HEK293 (cell line): ENCODE measurements around the gene MCRIP2.

Source experiments
- CTCF ChIA-PET: fragments of 350-600 bp; formaldehyde crosslinking; extraction: SDS; loops from one replicate; lab custom pipeline; 2021; ENCODE audit warnings: antibody characterized with exemption; lab: Yijun Ruan, JAX
- POLR2A ChIA-PET: fragments of 300-600 bp; formaldehyde crosslinking; extraction: SDS; loops from one replicate; lab custom pipeline; 2020; ENCODE audit warnings: antibody characterized with exemption, inconsistent platforms; lab: Yijun Ruan, JAX
- H3K27ac ChIP-seq: fragments of 200-500 bp; sonication (Bioruptor generic); 2 replicates; pipeline ENCODE4 v1.5.1; 2014; ENCODE audit warnings: low read depth, low read length, control low read depth, inconsistent platforms; ENCODE audit errors: extremely low read depth
- H3K36me3 ChIP-seq, 2 experiments: fragments of 200-500 bp in 1 of 2; sonication (Bioruptor generic) in 1 of 2; 1 replicate in 1 of 2; 2 replicates in 1 of 2; pipeline ENCODE4 v1.5.1; 2014 to 2017; ENCODE audit warnings: inconsistent platforms in 2 of 2, low read length in 2 of 2; ENCODE audit not compliant: control insufficient read depth in 2 of 2, insufficient read depth in 1 of 2
- H3K4me1 ChIP-seq: fragments of 200-500 bp; sonication (Bioruptor generic); 2 replicates; pipeline ENCODE4 v1.5.1; 2014; ENCODE audit warnings: mild to moderate bottlenecking, low read length, inconsistent platforms; ENCODE audit not compliant: control insufficient read depth, insufficient read depth
- H3K4me3 ChIP-seq: 2 replicates; pipeline ENCODE4 v1.5.1; 2011; ENCODE audit warnings: low read depth, mild to moderate bottlenecking, control low read depth, low read length, moderate library complexity
- H3K9me3 ChIP-seq: fragments of 200-500 bp; sonication (Bioruptor generic); 2 replicates; pipeline ENCODE4 v1.5.1; 2014; ENCODE audit warnings: low read depth, low read length, inconsistent platforms; ENCODE audit not compliant: control insufficient read depth, insufficient read depth
- EGR2 ChIP-seq: fragments of 450-650 bp; formaldehyde crosslinking; IDR thresholded peaks from 2 replicates; pipeline ENCODE4 v1.5.1; 2016; ENCODE audit warnings: low read depth, missing biosample characterization, missing genetic modification characterization
- YY1 ChIP-seq: fragments of 450-650 bp; formaldehyde crosslinking; IDR thresholded peaks from 2 replicates; pipeline ENCODE4 v1.5.1; 2018; ENCODE audit warnings: missing biosample characterization, missing genetic modification characterization
- ZFHX2 ChIP-seq: fragments of 450-650 bp; formaldehyde crosslinking; conservative IDR thresholded peaks from 2 replicates; pipeline ENCODE4 v1.5.1; 2016; ENCODE audit warnings: missing biosample characterization, missing genetic modification characterization
- ZNF112 ChIP-seq: fragments of 450-650 bp; formaldehyde crosslinking; IDR thresholded peaks from 2 replicates; pipeline ENCODE4 v1.5.0; 2017; ENCODE audit warnings: missing biosample characterization, missing genetic modification characterization
- ZNF202 ChIP-seq: fragments of 450-650 bp; formaldehyde crosslinking; IDR thresholded peaks from 2 replicates; pipeline ENCODE4 v1.5.1; 2016; ENCODE audit warnings: missing biosample characterization, missing genetic modification characterization, borderline replicate concordance
- ZNF473 ChIP-seq: fragments of 450-650 bp; formaldehyde crosslinking; IDR thresholded peaks from 2 replicates; pipeline ENCODE4 v1.5.1; 2017; ENCODE audit warnings: missing biosample characterization, missing genetic modification characterization
- ZNF600 ChIP-seq: fragments of 450-650 bp; formaldehyde crosslinking; IDR thresholded peaks from 2 replicates; pipeline ENCODE4 v1.5.1; 2016; ENCODE audit warnings: missing biosample characterization, missing genetic modification characterization
- TF ChIP-seq, protein P1 (sequence below): fragments of 450-650 bp; formaldehyde crosslinking; IDR thresholded peaks from 2 replicates; pipeline ENCODE4 v1.5.1; 2016; ENCODE audit warnings: missing biosample characterization, missing genetic modification characterization
- TF ChIP-seq, protein P2 (sequence below): fragments of 450-650 bp; formaldehyde crosslinking; conservative IDR thresholded peaks from 2 replicates; pipeline ENCODE4 v1.5.1; 2016; ENCODE audit warnings: low read depth, missing biosample characterization, missing genetic modification characterization
- TF ChIP-seq, protein P3 (sequence below): fragments of 450-650 bp; formaldehyde crosslinking; IDR thresholded peaks from 2 replicates; pipeline ENCODE4 v1.5.1; 2016; ENCODE audit warnings: missing biosample characterization, missing genetic modification characterization
- TF ChIP-seq, protein P4 (sequence below): fragments of 450-650 bp; formaldehyde crosslinking; IDR thresholded peaks from 2 replicates; pipeline ENCODE4 v1.5.1; 2017; ENCODE audit warnings: missing biosample characterization, missing genetic modification characterization

MCRIP2 gene

DNA sequence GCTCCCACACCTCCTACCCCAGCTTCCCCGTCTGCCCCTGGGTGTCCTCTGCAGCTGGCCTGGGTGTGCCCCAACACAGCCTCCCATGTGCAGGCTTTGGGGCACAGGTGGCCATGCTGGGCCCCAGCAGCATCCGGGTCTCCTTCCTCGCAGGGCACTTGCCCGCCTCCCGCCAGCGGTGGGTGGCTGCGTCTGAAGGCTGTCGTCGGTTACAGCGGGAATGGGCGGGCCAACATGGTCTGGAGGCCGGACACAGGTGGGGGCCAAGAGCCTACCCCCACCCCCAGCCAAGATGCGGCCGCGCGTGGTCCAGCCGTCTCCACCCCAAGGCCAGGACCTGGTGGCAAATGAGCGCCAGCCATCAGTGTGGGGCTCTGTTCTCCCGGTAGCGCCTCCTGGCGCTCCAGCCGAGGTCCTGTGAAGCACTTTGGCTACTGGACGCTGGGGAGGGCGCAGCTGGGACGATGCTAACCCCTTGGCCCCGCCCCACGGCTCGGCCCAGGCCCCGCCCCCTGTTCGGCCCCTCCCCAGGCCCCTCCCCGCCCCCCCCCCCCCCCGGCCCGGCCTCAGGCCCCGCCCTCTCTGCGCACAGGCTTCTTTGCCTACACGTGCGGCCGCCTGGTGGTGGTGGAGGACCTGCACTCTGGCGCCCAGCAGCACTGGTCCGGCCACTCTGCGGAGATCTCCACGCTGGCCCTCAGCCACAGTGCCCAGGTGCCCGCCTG is 19.0 kb downstream of the MCRIP2 start (continued):
- TF ChIP-seq, protein P1, sequence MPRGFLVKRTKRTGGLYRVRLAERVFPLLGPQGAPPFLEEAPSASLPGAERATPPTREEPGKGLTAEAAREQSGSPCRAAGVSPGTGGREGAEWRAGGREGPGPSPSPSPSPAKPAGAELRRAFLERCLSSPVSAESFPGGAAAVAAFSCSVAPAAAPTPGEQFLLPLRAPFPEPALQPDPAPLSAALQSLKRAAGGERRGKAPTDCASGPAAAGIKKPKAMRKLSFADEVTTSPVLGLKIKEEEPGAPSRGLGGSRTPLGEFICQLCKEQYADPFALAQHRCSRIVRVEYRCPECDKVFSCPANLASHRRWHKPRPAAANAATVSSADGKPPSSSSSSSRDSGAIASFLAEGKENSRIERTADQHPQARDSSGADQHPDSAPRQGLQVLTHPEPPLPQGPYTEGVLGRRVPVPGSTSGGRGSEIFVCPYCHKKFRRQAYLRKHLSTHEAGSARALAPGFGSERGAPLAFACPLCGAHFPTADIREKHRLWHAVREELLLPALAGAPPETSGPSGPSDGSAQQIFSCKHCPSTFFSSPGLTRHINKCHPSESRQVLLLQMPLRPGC (tag by site-specific recombination): no peak
- TF ChIP-seq, protein P2, sequence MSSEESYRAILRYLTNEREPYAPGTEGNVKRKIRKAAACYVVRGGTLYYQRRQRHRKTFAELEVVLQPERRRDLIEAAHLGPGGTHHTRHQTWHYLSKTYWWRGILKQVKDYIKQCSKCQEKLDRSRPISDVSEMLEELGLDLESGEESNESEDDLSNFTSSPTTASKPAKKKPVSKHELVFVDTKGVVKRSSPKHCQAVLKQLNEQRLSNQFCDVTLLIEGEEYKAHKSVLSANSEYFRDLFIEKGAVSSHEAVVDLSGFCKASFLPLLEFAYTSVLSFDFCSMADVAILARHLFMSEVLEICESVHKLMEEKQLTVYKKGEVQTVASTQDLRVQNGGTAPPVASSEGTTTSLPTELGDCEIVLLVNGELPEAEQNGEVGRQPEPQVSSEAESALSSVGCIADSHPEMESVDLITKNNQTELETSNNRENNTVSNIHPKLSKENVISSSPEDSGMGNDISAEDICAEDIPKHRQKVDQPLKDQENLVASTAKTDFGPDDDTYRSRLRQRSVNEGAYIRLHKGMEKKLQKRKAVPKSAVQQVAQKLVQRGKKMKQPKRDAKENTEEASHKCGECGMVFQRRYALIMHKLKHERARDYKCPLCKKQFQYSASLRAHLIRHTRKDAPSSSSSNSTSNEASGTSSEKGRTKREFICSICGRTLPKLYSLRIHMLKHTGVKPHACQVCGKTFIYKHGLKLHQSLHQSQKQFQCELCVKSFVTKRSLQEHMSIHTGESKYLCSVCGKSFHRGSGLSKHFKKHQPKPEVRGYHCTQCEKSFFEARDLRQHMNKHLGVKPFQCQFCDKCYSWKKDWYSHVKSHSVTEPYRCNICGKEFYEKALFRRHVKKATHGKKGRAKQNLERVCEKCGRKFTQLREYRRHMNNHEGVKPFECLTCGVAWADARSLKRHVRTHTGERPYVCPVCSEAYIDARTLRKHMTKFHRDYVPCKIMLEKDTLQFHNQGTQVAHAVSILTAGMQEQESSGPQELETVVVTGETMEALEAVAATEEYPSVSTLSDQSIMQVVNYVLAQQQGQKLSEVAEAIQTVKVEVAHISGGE (tag by site-specific recombination): no peak
- TF ChIP-seq, protein P3, sequence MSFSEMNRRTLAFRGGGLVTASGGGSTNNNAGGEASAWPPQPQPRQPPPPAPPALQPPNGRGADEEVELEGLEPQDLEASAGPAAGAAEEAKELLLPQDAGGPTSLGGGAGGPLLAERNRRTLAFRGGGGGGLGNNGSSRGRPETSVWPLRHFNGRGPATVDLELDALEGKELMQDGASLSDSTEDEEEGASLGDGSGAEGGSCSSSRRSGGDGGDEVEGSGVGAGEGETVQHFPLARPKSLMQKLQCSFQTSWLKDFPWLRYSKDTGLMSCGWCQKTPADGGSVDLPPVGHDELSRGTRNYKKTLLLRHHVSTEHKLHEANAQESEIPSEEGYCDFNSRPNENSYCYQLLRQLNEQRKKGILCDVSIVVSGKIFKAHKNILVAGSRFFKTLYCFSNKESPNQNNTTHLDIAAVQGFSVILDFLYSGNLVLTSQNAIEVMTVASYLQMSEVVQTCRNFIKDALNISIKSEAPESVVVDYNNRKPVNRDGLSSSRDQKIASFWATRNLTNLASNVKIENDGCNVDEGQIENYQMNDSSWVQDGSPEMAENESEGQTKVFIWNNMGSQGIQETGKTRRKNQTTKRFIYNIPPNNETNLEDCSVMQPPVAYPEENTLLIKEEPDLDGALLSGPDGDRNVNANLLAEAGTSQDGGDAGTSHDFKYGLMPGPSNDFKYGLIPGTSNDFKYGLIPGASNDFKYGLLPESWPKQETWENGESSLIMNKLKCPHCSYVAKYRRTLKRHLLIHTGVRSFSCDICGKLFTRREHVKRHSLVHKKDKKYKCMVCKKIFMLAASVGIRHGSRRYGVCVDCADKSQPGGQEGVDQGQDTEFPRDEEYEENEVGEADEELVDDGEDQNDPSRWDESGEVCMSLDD: peak; percentile 2; the same call in 1 of the 2 replicates

DNA sequence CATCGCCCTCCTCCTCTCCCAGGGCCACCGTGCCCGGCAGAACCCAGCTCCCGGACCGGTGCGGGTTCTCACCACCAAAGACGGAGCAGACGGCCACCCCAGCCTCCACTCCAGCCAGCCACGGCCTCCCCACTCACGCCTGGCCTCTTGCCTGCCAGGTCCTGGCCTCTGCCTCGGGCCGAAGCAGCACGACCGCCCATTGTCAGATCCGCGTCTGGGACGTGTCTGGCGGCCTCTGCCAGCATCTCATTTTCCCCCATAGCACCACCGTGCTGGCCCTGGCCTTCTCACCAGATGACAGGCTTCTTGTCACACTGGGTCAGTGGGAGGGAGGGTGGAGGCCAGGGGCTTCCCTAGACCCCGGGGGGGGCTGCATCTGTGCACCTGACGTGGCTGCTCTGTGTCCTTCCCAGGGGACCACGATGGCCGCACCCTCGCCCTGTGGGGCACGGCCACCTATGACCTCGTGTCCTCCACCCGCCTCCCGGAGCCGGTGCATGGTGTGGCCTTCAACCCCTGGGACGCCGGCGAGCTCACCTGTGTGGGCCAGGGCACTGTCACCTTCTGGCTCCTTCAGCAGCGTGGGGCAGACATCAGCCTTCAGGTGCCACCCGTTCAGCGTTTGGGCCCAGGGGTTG is 19.7 kb downstream of the MCRIP2 start:
- TF ChIP-seq ZNF600 (tag by site-specific recombination): peak; percentile 42; the same call in 1 of the 2 replicates
- TF ChIP-seq ZNF473 (tag by site-specific recombination): no peak
- Histone ChIP-seq H3K4me1 (peaks cover 3% of the 10 kb centered on the region; the same call in 1 of the 2 replicates), H3K4me3 (no peak overlapping the region), H3K27ac (no peak overlapping the region), H3K9me3 (no peaks in the 10 kb centered on the region), H3K36me3 (peaks cover 0 to 57% of the 10 kb centered on the region in 2 experiments; a peak in 2 of 3 replicates)
- CTCF ChIA-PET: interaction anchor here (0.5 to 0.9 kb wide), 2 partner anchors 12 to 759 kb away, joined by 3 to 4 read pairs; partner anchors contain the start of gene WDR90
- POLR2A ChIA-PET: interaction anchor here (1.2 kb wide), 1 partner anchor 14 kb away, joined by 4 read pairs; the partner anchor contains the start of gene RHBDL1

DNA sequence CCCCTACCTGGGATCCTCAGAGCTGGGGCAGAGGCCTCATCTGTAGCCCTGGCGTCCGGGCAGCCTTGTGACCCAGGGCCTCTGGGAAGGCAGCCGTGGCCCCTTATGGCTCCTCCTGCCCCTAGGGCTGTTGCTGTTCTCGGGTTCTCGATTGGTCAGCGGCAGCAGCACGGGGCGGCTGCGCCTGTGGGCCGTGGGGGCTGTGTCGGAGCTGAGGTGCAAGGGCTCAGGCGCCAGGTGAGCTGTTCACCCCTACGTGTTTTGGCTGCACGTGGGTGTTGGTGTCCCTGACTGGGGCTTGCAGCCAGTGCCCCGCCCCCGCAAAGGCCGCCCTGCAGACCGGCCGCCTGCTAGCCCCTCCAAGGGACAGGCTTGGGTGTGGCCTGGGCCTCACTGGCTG is 20.5 kb downstream of the MCRIP2 start:
- Histone ChIP-seq H3K4me1 (peaks cover 3% of the 10 kb centered on the region; the same call in 1 of the 2 replicates), H3K36me3 (peaks cover 0 to 56% of the 10 kb centered on the region in 2 experiments; a peak in 2 of 3 replicates), H3K4me3 (no peak overlapping the region), H3K27ac (no peak overlapping the region), H3K9me3 (no peaks in the 10 kb centered on the region)
- TF ChIP-seq, protein P4, sequence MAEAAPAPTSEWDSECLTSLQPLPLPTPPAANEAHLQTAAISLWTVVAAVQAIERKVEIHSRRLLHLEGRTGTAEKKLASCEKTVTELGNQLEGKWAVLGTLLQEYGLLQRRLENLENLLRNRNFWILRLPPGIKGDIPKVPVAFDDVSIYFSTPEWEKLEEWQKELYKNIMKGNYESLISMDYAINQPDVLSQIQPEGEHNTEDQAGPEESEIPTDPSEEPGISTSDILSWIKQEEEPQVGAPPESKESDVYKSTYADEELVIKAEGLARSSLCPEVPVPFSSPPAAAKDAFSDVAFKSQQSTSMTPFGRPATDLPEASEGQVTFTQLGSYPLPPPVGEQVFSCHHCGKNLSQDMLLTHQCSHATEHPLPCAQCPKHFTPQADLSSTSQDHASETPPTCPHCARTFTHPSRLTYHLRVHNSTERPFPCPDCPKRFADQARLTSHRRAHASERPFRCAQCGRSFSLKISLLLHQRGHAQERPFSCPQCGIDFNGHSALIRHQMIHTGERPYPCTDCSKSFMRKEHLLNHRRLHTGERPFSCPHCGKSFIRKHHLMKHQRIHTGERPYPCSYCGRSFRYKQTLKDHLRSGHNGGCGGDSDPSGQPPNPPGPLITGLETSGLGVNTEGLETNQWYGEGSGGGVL (tag by site-specific recombination): no peak
- TF ChIP-seq ZFHX2 (tag by site-specific recombination): 0 out of 2 replicates have a peak, but pooled peaks have one; percentile 15
- peak; percentile 22; the same call in 1 of the 2 replicates for TF ChIP-seq EGR2 (tag by site-specific recombination)
- no peak for TF ChIP-seq YY1 (tag by site-specific recombination)
- TF ChIP-seq ZNF112 (tag by site-specific recombination): no peak
- TF ChIP-seq ZNF202 (tag by site-specific recombination): no peak
- ChIA-PET POLR2A (interaction anchor here (1.2 kb wide), 1 partner anchor 14 kb away, joined by 4 read pairs; the partner anchor contains the start of gene RHBDL1), CTCF (interaction anchor here (0.5 to 0.9 kb wide), 4 partner anchors 13 to 758 kb away, joined by 3 to 4 read pairs (median 4); partner anchors contain the start of gene WDR90)
